NCI-H1105 treated with DMSO at 0.1 percent for 48 hours (cell line): ENCODE results near the gene RENBP.

Experiments
- DNase-seq: peaks from one replicate; lab custom pipeline; 2025; lab: John Stamatoyannopoulos, UW

The RENBP gene

DNA sequence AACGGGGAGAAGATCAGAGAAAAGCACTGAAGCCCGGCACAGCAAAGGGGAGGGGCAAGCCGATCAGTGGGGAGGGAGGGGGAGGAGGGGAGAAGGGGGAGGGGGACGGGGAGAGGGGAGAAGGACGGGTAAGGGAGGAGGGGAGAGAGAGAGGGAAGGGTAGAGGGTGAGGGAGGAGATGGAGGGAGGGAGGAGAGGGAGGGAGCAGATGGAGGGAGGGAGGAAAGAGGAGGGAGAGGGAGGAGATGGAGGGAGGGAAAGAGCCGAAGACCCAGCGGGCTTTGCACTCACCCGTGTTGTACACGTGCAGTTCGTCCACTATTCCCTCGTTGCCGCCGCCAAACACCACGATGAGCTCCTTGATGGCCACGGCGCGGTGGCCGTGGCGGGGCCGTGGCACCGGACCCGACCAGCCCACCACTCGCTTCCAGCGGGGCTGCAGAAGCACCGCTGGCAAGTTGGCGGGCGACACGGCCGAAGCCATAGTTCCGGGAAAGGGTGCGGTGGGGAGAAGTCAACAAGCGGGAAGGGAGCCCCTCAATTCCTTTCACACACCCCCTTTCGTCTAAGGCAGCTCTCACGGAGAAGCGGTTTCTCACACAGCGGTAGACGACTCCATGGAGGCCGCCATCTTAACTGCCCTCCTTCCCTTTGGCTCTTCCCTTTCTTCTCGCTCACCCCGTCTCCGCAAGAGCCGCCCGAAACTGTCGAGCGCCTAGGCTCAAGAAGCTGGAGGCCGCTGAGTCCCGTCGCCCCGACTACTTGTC lies 26.1 kb upstream of the RENBP start:
- DNase-seq, result peak; percentile 69

DNA sequence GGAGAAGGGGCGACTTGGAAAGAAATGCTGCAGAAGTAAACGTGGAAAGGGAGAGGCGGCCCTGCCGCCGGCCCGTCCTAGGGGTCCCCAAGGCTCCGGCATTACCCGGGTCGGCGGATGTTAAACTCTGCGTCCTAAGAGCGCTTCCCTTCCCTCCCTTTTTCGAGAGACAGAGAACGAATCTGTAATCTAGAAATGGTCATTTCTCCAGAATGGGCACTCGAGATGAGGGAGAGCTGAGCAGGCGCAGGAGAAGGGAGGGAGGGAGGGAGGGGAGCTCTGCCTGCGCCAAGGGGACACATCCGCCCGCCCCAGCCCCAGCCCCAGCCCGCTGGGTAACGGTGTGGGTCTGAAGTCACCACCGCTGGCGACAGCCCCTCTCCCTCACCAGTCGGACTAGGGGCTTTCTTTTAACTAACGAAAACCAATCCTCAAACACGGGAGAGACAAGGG lies 25.5 kb upstream of the RENBP start:
- peak; percentile 65 for DNase-seq

DNA sequence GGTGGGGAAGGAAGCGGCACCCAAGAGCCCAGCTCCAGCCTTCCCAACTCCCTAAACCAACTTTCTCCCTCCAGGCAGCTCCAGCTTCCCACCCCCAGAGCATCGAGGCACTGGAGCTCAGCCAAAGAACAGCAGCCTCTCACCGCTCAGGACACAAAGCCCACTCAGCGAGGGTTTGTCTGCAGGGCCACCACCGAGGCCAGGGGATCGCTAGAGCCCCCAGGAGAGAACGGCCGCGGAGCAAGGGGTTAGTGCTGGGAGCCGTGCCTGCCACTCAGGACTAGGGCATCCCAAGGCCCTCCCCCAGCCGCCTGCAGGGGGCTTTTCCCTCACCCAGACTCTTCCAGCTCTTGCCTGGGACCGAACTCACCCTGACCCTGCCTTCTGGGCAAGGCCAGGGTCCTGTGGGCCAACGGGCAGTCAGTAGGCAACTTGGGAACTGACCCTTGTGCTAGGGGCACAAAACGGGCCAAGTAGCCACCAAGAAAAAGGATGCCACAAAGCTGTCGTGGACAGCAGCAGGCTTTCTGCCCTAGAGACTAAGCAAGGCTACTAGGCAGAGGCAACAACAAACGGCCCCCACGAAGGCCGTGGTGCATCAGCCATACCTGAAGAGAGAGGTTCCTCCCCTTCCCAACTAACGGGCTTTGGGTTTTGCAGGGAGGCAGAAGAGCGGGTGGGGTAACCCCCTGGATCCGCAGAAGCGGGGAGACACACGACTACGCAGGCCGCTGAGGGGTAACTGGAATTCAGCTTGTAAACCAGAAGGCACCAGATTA lies 24.9 kb upstream of the RENBP start:
- DNase-seq, result no peak

DNA sequence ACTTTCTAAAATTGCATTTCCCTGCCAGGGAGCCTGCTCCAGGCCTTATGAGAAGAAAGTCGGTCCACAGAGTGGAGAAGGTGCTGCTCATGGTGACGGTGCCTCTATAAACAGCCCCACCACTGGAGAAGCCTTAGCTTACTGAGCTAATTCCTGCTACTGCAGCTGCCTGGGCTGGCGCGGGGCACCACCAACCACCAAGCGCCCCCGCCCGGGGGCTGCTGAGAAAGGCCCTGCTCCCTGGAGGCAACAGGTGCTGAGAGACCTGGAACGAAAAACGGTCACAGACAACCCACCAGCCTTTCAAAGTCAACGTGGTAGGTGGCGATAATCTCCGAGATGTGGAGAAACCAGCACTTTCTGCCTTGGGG lies 24.3 kb upstream of the RENBP start:
- peak; percentile 48 for DNase-seq

DNA sequence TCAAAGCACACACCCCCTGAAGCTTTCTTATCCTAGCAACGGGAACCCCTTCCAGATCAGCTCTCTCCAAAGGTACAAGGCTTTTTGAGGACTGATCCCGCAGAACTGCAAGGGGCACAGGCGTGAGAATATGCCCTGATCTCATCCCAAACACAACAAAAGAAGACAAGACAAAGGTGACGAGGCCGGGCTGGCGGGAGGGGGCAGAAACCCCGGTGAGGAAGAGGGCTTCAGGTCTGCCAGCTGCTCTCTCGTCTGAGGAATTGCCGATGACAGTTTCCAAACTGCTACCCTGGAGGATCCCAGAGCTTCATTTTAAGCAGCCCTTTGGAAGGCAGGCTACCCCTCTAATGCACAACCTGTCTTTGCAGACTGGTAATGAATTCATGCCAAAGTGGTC lies 23.8 kb upstream of the RENBP start:
- no peak for DNase-seq

DNA sequence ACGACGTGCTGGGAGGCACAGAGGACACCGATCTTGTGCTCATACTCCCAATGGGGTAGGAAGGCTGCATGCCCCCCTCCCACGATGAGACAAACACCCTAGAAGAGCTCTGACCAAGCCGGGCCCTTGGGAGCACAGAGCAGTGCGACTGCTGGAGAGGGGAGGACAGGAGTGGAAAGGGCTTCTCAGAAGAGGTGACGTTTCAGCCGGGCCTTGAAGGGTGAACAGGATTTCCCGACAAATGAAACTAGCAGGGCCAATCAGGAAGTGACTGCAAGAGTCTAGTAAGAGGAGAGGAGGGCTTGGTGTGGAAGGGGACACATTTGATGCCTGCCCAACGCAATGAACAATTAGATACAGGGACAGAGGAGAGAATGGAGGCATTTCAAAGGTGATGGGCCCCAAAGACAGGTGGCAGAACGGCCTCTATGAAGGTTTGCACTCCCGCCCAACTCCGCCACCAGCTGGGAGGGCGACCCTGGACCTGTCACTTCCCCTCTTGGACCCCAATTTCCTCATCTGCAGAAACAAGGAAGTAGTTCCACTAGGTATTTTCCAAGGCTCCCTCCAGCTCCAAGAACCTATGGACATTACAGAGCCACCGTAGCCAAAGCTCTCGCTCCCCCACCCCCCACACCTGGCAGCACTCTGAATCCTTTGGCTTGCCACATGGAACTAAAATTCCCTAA lies 23.2 kb upstream of the RENBP start:
- DNase-seq, result no peak

DNA sequence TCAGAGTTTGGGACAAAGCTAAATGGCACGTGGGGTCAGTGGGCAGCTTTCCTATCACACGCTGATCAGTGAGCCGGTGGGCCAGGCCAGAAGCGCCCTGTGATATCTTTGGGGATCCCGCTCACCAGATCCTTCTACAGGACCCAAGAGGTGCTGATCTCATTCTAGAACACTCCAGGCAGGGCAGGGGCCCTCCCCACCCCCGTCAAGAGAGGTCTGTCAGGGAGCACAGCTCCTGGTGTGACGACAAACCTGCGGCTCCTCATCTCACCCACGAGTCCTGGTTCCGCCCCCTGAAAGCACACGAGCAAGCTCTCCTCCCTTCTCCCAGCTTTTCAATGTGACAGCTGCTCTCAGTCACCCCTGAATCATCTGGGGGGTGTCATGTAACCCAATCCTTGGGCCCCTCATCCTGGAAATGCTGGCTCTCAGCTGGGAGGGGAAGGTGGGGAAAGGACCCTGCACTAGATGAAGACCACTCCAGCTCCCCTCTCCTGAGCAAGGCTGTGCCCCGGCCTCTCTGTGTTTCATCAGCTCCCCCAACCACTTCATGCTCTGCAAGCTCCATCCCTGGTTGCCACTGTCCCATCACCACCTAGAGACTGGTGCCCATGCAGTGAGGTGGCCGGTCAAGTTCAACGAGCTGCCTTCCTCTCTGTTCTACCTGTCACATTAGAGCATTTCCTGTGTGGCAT lies 22.5 kb upstream of the RENBP start:
- no peak for DNase-seq

DNA sequence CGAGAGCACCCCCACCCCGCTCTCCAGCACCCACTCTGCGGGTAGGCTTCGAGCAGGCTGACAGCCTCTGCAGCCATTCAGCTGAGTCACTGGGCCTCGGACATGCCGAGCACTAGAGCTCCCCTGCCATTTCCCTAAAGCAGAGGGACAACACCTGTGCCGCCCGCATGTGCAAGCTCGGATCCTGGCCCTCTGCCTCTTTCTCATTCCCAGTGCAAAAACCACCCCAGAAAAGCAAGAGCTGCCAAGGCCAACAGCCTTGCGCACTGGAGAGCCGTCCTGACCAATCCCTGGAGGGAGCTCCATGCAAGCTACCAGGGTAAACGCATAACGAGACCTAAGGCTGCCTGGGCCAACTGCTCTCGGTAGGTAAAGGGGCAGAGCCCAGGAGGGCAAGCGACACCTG lies 21.8 kb upstream of the RENBP start:
- DNase-seq, result no peak

DNA sequence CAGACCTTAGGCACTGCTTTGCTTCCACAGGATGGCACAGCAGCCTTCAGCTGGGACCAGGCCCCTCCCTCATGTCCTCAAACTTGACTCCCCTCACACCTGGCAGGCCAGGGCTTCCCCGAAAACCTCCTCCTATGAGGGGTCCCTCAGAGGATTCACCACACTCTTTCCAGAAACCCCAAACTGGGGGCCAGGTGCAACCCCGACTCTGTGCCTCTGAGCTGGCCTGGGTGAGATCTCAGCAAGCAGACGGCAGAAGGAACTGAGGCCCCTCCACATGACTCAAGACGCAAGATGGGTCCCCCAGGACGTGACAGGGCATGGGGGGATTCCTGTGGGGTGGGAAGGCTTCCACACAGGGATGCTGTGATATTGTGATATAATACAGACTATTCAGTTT lies 21.0 kb upstream of the RENBP start:
- no peak for DNase-seq

DNA sequence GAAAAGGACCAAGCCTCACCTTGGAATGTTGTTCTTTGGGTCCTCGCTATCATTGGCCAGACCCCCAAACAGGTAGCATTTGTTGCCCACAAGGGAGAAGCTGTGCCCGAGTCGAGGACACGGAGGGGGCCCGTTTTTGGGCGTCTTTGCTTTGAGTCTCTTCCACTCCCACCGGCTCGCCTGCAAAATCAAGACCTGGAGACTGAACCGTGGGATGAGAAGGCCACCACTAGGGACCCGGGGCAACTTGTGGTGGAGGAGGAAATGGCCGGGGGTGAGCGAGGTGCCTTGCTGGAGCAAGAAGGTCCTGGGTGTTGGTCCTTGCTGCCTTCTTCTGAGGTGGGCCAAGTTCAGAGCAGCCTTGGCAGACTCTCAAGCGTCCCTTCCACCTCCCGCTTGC lies 19.7 kb upstream of the RENBP start:
- DNase-seq, result no peak

DNA sequence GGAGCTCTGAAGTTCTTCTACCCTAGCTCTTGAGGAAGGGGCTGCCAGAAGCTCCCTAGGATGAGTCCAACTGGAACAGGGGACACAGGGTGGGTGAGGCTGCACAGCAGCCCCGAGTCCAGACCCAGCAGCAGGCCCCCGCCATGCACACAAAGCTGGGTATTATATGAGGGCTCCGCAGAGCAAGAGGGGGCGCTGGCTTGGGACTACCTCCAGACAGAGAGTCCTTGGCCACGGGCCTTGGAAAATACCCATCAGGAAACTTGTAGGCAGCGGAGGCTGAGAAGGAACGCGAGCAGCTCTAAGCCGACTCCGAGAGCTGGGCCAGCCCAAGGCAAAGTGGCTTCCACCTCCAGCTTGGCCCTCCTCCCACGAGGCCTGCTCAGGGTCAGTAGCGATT lies 19.1 kb upstream of the RENBP start:
- DNase-seq, result no peak

DNA sequence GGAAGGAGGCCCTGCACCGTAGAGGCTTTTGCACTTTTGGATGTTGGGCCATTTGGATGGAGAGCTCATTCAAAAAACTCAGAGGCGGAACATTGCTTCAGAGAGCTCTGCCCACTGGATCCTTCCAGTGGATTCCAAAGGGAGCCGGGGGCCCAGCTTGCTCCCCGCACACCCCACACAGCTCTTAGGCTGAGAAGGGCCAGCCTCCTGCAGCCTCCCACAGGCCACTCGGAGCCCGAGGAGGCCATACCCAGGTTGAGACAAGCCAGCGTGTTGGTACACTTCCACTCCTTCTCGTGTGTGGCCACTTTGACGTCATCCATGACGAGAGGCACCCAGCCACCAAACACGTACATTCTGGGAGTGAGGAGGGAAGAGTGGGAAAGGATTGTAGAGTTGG lies 16.8 kb upstream of the RENBP start:
- DNase-seq, result no peak

DNA sequence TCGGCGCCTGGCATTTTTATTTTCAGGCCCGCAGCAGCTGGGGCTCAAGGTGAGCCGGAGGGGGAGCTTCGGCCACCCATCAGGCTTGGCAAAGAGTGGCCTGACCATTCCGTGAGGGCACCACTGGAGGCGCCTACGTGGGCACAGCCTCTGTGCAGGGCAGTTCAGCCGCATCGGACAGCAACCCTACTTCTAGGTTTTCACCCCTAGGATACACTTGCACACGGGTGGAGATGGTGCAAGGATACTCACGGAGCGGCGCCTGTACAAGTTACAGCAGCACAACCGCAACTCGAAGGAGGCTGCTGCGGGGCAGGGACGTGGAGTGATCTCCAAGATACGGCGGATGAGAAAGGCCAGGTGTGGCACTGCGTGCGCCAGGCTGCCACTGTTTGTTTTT lies 16.3 kb upstream of the RENBP start:
- no peak for DNase-seq

DNA sequence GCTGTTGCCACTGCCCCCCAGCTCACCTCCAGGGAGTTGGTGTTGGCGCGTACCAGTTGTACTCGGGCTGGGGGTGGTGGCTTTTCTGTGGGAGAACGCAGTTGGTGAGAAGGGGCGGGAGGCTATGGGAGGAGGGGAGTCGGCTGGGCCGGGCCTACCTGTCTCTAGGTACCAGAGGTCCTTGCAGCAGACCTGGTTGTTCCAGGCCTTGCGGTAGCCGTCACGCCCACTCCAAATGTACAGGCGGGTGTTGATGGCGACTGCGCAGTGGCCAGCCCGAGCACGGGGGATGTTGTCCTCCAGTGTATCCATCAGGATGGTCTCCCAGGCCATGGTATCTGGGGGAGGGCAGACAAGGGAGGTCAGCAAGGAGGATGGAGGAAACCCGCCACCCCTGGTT lies 15.6 kb upstream of the RENBP start:
- DNase-seq, result no peak

DNA sequence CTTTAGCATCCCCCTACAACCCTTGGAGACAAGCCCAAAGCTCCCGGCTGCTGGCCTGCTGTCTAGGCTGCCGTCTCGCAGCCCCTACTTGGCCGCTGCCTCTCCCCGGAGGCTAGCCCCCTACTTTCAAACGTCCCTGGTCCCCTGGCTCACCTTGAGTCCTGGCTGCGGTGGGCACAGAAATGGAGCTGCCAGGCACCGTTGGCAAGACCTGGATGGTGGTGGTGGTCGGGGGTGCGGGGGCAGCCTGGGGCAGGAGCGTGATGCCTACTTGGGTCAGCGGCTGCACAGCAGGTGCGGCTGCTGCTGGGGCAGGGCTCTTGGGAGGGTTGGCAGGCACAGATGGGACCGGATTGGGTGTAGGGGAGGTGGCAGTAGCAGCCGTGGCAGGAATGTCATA lies 15.2 kb upstream of the RENBP start:
- DNase-seq, result no peak

DNA sequence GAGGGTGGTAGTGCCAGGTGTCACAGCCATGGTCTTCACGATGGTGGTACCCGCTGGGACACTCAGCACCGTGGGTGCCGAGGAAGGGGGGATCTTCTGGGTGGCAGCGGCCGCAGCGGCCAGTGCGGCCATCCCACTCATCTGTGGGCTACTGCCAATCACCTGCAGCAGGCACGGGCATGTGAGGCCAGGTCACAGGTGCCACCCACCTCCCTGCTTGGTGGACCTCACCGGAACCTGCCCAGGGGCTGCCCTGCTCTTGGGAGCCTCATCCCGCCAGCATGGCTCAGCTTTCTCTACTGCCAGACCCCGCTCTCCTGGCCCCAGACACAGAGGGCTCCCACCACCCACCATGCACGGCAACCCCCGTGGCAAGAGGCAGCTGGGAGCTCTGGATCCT lies 14.2 kb upstream of the RENBP start:
- no peak for DNase-seq

DNA sequence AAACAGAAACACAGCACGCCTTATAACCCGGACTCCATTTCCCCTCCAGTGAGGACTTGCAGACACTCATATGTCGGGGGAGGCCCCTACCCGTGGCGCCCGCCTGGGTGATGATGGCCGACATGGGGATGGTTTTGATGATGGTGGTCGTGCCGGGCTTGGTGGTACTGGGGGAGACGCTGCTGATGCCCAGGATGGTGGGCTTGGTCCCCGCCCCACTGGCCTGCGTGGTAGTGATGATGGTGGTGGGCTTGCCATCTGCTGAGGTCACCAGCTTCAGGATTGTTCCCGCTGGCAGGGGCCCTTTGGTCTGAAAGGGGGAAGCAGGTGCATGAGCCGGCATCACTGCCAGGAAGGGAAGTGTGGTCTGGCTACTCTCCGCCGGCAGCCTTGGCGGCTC lies 12.8 kb upstream of the RENBP start:
- no peak for DNase-seq

DNA sequence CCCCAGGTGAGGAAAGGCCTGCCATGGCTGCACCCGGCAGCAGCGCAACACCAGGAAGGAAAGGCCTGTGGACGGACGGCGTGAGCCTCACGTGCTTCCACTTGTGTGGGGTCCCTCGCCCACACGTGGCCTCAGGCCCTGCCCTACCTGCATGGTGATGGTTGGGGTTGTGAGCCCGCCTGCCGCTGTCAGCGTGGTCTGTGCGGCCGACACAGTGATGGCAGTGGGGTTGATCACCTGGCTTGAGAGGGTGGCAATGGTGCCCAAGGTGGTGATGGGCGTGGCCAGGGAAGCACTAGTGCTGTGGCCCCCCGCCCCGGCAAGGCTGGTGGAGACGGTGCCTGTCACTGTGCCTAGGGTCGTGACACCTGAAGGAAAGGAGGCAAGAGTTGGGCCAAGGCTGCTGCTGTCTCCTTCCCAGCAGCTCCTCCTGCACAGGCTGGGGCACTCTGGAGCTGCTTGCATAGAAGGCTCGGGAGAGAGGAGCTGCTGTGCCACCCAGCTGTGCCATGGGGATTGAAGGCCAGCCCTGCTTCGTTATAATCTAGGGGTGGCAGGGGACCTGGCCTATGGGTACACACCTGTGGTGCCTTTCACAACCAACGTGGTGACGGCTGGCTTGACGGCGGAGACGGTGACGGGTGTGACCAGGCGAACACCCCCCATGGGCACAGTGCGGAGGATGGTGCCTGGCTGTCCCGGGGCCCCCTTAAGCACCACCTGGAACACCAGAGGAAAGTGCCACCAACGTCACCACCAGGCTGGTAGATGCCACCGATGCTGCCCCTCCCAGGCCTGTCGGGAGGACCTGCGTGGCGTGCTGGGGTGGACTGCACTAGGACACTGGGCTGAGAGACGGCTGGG lies 11.8 kb upstream of the RENBP start:
- no peak for DNase-seq

DNA sequence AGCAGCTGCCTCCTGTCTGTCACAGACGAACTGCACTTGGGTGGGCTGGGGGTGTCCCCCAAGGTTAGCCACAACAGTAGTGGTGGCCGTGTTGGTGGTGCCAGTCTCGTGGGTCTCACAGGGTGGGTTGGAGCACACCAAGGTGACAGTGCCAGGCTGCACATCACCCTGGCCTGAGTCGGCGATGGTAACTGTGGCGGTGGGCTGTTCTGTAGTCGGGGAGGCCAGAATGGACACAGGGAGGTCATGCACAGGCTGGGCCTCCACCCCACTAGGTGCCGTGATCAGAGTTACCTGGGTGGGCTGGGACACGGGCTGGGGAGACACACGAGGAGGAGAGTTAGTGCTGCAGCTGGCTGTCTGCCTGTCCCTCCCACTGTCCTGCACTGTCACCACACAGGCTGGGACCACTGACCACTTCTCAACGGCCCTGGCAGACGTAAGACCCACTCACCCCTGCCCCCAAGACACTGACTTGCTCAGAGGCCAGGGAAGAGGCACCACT lies 10.8 kb upstream of the RENBP start:
- no peak for DNase-seq

DNA sequence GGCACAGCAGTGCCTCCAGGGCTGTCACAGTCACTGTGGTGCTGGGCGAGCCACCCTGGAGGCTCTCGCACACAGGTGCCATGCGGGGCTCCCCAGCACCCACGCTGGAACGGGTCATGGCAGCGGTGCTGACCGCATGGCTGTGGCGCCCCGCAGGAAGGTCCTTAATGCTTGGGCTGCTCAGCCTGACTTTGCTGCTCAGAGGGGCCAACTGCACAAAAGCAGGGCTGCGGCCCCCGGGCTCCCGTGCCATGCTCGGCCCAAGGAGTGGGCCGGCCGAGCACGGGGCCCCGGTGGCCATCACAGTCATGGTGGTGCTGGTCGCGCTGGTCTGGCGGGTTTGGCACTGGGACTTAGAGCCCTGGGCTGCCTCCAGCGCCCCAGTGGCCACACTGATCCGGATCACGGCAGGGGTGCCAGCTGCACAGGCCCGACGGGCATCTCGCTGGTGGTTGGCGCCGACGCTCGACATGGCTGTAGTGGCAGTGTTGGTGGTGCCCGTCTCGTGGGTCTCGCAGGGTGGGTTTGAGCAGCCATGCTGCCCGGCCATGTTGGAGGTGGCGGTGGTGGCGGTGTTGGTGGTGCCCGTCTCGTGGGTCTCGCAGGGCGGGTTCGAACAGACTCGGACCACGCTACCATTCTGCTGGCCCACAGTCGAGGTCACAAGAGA lies 10.2 kb upstream of the RENBP start:
- no peak for DNase-seq
